ENCODE measurements around the gene PLSCR4. TPM values are rescaled to one million over a fixed set of nuclear protein-coding genes. Genes with fewer than 3 reads are reported as not detected.

Gene PLSCR4
- total RNA-seq, 1 experiment from 2014 or later = 1.3 TPM

DNA sequence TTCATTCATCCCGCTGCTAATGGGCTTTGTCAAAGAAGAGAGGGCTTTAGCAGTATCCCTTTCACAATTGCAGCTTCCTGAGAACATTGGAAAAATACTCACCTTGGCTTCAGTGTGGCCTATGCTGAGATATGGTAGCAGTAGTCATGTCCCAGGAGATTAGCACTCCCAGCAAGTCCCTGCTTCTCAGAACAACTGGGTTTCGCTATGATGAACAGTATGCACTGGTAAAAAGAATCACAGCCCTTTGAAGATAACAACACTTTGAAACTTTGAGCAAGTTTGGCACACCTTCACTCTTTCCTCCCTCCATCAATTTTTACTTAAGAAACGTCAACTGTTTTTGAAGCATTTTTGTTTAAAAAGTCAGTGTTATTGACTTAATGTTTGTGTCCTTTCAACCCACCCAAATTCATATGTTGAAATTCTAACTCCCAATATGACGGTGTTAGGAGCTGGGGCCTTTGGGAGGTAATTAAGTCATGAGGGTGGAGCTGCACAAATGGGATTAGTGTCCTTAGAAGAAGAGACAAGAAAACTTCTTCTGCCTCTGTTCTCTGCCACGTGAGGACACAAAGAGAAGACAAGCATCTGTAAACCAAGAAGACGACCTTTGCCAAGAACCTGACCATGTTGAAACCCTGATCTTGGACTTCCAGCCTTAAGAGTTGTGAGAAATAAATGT is 17.8 kb upstream of the PLSCR4 start:
- no peaks in the 10 kb centered on the region for H3K4me1 ChIP-seq (ENCODE audit: insufficient read depth, low read length, poor library complexity, severe bottlenecking)
- H3K9me3 ChIP-seq (ENCODE audit: low read depth, low read length, poor library complexity, severe bottlenecking) = no peaks in the 10 kb centered on the region
- intact Hi-C loops (cut with micrococcal nuclease; ENCODE audit: unreplicated experiment) = no loop called here
- ChIA-PET POLR2A (ENCODE audit: low non-redundant PET) (no interaction called here), CTCF (no interaction called here)
- no peak for TF ChIP-seq EZH2 (IDR thresholded peaks at IDR 0.05; ENCODE audit: borderline replicate concordance, low read depth, low read length, poor library complexity, severe bottlenecking)
- TF ChIP-seq, protein P1, sequence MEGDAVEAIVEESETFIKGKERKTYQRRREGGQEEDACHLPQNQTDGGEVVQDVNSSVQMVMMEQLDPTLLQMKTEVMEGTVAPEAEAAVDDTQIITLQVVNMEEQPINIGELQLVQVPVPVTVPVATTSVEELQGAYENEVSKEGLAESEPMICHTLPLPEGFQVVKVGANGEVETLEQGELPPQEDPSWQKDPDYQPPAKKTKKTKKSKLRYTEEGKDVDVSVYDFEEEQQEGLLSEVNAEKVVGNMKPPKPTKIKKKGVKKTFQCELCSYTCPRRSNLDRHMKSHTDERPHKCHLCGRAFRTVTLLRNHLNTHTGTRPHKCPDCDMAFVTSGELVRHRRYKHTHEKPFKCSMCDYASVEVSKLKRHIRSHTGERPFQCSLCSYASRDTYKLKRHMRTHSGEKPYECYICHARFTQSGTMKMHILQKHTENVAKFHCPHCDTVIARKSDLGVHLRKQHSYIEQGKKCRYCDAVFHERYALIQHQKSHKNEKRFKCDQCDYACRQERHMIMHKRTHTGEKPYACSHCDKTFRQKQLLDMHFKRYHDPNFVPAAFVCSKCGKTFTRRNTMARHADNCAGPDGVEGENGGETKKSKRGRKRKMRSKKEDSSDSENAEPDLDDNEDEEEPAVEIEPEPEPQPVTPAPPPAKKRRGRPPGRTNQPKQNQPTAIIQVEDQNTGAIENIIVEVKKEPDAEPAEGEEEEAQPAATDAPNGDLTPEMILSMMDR (conservative IDR thresholded peaks at IDR 0.05; ENCODE audit: low read depth, low read length) = no peak
- H3K36me3 ChIP-seq (ENCODE audit: insufficient read depth, low read length, poor library complexity, severe bottlenecking) = no peaks in the 10 kb centered on the region
- no peak for DNase-seq (ENCODE audit: low spot score)
- H3K4me3 ChIP-seq (ENCODE audit: low read depth, low read length, poor library complexity, severe bottlenecking) = no peak overlapping the region
- BruUV-seq (replicated peaks) = no TSS peak
- H3K27ac ChIP-seq (ENCODE audit: low read depth, low read length, poor library complexity, severe bottlenecking) = no peak overlapping the region
- H3K27me3 ChIP-seq (replicated peaks; ENCODE audit: insufficient read depth, low read depth, low read length, poor library complexity) = no peaks in the 10 kb centered on the region

DNA sequence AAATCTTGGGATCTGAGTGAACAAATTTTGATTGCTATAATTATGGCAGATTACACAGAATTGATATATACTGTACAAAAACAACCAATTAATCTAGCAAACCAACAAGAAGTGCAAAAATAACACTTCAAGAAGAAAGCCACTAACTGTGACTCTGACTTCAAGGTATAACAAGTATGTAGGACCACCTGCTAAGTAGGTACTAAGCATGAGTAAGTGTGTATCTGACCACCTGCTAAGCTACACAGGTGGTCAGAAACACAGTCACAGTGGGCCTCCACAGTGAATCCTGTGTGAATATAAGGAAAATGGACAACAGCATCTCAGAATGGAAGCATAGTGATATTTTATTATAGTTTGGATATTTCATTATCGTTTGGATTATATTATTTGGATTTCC is 14.8 kb upstream of the PLSCR4 start:
- no peak overlapping the region for H3K4me3 ChIP-seq (ENCODE audit: low read depth, low read length, poor library complexity, severe bottlenecking)
- no peak overlapping the region for H3K27ac ChIP-seq (ENCODE audit: low read depth, low read length, poor library complexity, severe bottlenecking)
- POLR2A ChIA-PET (ENCODE audit: low non-redundant PET) = no interaction called here
- no peaks in the 10 kb centered on the region for H3K27me3 ChIP-seq (replicated peaks; ENCODE audit: insufficient read depth, low read depth, low read length, poor library complexity)
- no peaks in the 10 kb centered on the region for H3K9me3 ChIP-seq (ENCODE audit: low read depth, low read length, poor library complexity, severe bottlenecking)
- H3K36me3 ChIP-seq (ENCODE audit: insufficient read depth, low read length, poor library complexity, severe bottlenecking) = no peaks in the 10 kb centered on the region
- DNase-seq (ENCODE audit: low spot score) = no peak
- CTCF ChIA-PET = no interaction called here
- H3K4me1 ChIP-seq (ENCODE audit: insufficient read depth, low read length, poor library complexity, severe bottlenecking) = no peaks in the 10 kb centered on the region
- intact Hi-C loops (cut with micrococcal nuclease; ENCODE audit: unreplicated experiment) = no loop called here
- no peak for TF ChIP-seq EZH2 (IDR thresholded peaks at IDR 0.05; ENCODE audit: borderline replicate concordance, low read depth, low read length, poor library complexity, severe bottlenecking)
- no TSS peak for BruUV-seq (replicated peaks)

DNA sequence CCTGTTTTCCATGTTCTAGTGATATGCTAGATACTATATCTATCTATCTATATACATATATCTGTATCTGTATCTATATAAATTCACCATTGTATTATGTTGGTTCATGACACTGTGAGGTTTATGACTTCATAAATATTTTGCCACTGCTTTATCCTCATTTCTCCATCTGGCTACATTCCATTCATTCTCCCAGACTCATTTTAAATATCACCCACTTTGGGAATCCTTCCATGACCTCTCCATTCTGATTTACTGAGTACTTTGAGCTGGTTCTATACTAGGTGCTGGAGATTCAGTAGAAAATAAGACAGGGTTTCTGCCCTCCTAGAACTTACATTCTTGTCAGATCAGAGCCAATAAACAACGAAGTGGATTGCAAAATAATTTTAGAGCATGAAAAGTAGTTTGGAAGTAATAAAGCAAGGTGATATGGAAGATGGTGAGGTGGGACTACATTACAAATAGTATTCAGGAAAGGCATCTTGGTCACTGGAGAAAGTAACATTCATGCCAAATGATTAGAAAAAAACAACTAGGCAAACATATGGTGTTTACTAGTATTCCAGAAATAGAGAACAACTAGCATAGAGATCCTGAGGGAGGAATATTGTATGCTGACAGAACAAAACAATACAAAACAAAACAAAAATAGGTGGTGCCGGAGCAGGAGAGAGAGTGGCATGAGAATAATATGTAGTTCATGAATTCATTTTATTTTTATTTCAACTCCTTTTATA is 11.6 kb upstream of the PLSCR4 start:
- no peak overlapping the region for H3K4me3 ChIP-seq (ENCODE audit: low read depth, low read length, poor library complexity, severe bottlenecking)
- ChIA-PET CTCF (no interaction called here), POLR2A (ENCODE audit: low non-redundant PET) (no interaction called here)
- H3K36me3 ChIP-seq (ENCODE audit: insufficient read depth, low read length, poor library complexity, severe bottlenecking) = no peaks in the 10 kb centered on the region
- no peaks in the 10 kb centered on the region for H3K4me1 ChIP-seq (ENCODE audit: insufficient read depth, low read length, poor library complexity, severe bottlenecking)
- no peak overlapping the region for H3K27ac ChIP-seq (ENCODE audit: low read depth, low read length, poor library complexity, severe bottlenecking)
- BruUV-seq (replicated peaks) = no TSS peak
- intact Hi-C loops (cut with micrococcal nuclease; ENCODE audit: unreplicated experiment) = no loop called here
- H3K9me3 ChIP-seq (ENCODE audit: low read depth, low read length, poor library complexity, severe bottlenecking) = no peaks in the 10 kb centered on the region
- H3K27me3 ChIP-seq (replicated peaks; ENCODE audit: insufficient read depth, low read depth, low read length, poor library complexity) = no peaks in the 10 kb centered on the region
- no peak for TF ChIP-seq EZH2 (IDR thresholded peaks at IDR 0.05; ENCODE audit: borderline replicate concordance, low read depth, low read length, poor library complexity, severe bottlenecking)
- TF ChIP-seq, protein P1 (conservative IDR thresholded peaks at IDR 0.05; ENCODE audit: low read depth, low read length) = no peak
- DNase-seq (ENCODE audit: low spot score) = no peak
